Measurements from ENCODE around the gene KRTAP5-6.

Gene KRTAP5-6

GRCh38 chr11:1733716-1734640, 37.0 kb downstream of the KRTAP5-6 start:
- TF ChIP-seq, protein P1, sequence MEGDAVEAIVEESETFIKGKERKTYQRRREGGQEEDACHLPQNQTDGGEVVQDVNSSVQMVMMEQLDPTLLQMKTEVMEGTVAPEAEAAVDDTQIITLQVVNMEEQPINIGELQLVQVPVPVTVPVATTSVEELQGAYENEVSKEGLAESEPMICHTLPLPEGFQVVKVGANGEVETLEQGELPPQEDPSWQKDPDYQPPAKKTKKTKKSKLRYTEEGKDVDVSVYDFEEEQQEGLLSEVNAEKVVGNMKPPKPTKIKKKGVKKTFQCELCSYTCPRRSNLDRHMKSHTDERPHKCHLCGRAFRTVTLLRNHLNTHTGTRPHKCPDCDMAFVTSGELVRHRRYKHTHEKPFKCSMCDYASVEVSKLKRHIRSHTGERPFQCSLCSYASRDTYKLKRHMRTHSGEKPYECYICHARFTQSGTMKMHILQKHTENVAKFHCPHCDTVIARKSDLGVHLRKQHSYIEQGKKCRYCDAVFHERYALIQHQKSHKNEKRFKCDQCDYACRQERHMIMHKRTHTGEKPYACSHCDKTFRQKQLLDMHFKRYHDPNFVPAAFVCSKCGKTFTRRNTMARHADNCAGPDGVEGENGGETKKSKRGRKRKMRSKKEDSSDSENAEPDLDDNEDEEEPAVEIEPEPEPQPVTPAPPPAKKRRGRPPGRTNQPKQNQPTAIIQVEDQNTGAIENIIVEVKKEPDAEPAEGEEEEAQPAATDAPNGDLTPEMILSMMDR (IDR thresholded peaks at IDR 0.05), result no peak

DNA sequence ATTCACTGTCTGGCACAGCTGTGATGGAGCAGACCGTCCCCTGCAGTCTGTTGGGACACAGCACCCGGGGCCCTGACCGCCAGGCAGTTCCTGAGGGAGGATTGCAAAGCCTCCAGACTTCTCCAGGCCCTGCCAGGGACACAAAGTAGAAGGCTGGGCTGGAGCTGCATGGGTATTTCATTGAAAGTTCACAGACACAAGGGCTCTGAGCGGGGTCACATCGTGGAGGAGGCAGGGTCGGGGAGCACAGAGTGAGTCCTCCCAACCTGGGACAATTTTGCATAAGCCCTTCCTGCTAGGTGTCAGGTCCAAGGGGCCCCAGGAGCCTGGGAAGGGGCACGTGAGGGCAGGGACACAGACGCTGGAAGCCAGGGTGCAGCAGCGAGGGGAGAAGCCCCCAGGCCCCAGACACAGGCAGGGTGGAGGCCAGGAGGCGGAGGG, 37.7 kb downstream of the KRTAP5-6 start:
- TF ChIP-seq, protein P1 (IDR thresholded peaks at IDR 0.05), result no peak

GRCh38 chr11:1735271-1735670, 38.3 kb downstream of the KRTAP5-6 start:
- TF ChIP-seq, protein P1 (IDR thresholded peaks at IDR 0.05), result no peak

- TF ChIP-seq, protein P1 (IDR thresholded peaks at IDR 0.05), result no peak
Observed at GRCh38 chr11:1736447-1736992, 39.5 kb downstream of the KRTAP5-6 start.

DNA sequence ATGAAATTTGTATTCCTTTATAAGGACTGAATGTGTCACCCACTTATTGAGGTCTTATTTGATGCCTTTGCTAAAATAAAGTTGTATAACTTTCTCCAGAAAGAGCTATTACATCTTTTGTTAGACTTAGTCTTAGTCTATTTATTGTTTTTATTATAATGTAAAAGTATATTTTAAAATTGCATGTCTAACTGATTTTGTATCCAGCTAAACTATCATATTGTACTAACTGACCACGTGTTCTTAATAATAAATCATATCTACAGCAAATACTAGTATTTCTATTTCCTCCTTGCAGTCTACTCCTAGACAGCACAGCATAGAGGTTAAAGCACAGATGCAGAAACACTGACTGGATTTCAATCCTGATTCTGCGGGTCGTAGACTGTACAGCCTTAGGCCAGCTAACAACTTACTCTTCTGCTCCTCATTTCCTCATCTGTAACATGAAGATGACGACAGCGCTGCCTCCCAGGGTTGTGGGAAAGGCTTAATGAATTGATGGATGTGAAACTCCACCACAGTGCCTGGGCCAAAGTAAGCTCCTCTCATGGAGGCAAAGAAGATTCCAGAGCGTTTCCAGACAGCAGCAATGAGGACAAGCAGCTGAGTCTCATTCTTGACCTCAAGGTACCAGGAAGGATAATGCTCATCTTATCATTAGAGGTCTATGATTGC, 40.2 kb downstream of the KRTAP5-6 start:
- TF ChIP-seq, protein P1 (IDR thresholded peaks at IDR 0.05), result no peak

GRCh38 chr11:1738380-1738779, 41.4 kb downstream of the KRTAP5-6 start:
- TF ChIP-seq, protein P1 (IDR thresholded peaks at IDR 0.05), result no peak

- TF ChIP-seq, protein P1 (IDR thresholded peaks at IDR 0.05), result no peak
Observed at GRCh38 chr11:1739576-1739975, 42.6 kb downstream of the KRTAP5-6 start.

All from LNCAP (cell line).